NCI-H82 (cell line): Measurements from ENCODE around the gene NTN1.
A peak's percentile ranks its signal among the peaks of the same experiment; 100 is the strongest.

ENCODE experiments used
- DNase-seq: peaks from one replicate; lab custom pipeline; 2025; lab: John Stamatoyannopoulos, UW

The NTN1 gene

DNA sequence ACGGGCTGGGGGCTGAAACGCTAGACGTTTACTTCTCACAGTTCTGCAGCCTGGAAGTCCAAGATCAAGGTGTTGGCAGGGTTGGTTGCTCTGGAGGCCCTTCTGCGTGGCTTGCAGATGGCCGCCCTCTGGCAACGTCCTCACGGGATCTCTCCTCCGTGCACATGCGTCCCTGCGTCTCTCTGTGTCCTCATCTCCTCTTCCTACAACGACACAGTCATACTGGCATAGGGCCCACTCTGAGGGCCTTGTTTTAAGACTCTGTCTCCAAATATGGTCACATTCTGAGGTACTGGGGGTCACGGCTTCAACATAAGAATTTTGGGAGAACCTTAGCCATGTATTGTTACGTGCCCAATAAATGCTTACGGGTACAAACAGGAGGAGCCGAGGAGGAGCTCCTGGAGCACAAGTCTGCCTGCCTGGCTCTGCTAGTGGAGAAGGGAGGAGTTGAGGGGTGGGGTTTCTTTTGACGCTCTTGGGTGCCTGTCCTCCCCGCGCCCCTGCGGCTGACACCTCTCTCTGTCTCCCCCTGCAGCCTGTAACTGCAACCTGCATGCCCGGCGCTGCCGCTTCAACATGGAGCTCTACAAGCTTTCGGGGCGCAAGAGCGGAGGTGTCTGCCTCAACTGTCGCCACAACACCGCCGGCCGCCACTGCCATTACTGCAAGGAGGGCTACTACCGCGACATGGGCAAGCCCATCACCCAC is 141.1 kb downstream of the NTN1 start:
- no peak for DNase-seq

DNA sequence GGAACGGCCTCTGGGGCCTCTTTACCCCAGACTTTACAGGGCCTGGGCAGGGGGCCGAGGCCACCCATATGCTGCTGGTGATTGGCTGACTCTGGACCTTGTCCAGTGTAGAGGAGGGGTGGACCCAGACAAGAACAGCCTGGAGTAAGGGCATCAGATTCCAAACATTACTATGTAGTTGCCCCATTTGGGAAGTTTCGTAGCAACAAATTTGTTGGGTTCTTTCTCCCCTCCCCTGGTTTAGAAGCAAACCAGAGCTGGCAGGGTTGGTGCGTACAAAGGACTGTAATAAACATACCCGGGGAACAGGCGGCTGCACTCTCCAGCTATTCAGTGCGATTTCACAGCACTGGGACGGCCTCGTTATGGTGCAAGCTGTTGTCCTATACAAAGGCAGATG is 145.5 kb downstream of the NTN1 start:
- no peak for DNase-seq

DNA sequence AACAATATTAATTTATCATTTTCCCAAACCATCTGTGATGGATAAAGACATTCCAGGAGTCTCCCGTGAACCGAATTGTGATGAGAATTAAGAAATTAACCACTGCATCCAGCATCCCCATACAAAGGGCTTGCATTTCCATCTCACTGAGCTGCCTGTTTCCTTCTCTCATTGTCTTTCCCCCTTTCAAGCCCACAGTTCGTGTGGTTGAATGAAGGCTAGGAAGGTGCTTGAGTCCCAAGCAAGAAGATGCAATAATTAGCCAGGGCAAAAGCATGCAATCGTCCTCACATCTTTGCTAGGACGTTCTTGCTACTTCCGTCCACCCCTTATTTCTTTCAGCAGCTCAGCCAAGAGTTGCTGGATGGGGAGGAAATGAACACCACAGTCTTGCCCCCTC is 146.1 kb downstream of the NTN1 start:
- no peak for DNase-seq

DNA sequence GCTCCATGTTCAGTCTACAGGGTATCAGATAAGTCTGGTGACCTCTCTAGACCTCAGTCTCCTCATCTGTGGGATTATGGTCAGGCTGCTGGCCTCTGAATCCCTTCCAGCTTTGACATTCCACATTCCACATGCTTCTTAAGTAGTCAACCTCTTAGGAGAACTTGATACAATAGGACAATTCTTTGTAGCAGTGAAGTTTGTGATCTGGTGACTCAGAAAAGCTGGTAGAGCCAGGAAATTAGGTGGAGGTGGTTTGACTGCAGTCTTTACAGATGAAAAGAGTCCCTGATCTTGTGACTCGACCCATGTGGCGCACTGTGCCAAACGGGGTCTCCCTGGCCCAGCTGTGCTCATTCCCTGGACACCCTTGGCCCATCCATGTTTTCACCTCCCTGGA is 147.8 kb downstream of the NTN1 start:
- no peak for DNase-seq

DNA sequence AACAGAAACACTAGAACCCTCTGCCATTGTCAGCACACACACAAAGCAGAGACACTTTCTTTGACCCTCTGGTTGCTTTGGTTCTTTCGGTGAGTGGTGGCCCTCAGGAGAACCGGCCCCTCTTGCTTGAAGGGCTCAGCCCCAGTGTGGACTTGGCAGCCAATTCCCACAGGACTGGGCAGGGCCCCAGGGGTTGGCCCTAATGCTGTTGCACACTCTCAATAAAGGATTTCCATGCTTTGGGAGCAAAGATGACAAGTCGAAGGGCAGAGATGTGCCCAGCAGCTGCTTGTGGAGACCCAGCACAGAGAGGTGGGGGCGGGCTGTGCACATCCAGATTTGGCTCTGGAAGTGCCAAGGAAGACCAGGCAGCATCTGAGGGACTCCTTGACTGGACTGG is 149.0 kb downstream of the NTN1 start:
- DNase-seq = no peak

DNA sequence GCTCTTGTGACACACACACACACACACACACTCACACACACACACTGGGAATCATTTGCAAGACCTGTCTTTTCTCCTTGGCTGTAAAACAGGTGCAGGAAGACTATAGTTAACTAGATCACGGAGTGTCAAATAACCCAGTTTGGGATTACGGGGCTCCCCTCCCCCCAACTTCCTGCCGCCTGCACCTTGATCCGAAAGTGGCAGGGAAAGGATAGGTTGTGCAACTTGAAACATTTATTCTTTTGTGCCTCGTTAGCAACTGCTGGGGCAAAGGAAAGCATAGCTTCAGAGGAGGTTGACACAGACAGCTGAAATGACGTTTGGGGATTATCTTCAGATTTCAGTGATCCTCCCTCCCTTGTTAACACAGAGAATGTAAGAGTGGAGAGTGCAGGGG is 149.5 kb downstream of the NTN1 start:
- DNase-seq = peak; percentile 32

DNA sequence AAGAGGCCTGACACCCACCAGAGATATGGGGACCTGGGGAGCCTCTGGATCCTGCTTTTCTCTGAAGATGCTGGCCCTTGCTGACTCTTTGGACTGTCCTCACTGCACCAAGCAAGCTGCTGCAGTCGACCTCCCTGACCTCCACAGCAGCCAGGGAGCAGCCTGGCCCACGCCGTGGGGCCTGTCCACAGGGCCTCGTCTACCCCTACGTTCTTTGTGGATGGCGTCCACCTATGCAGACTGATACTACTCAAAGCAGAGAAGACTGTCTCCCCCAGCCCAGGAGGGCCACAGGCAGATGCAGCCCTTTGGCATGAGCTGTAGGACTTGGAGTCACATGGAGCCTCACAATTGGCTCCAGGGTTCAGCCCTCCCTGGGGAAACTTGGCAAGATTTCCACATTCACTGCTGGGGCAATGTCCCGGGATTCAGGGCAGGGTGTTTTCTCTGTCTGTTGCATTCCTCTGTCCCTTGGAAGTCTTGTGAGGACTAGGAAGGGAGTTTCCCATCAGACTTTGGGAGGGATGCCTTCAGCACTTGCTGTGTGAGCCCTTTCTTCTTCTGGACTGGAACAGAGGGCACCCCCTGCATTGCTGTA is 152.2 kb downstream of the NTN1 start:
- DNase-seq = no peak

DNA sequence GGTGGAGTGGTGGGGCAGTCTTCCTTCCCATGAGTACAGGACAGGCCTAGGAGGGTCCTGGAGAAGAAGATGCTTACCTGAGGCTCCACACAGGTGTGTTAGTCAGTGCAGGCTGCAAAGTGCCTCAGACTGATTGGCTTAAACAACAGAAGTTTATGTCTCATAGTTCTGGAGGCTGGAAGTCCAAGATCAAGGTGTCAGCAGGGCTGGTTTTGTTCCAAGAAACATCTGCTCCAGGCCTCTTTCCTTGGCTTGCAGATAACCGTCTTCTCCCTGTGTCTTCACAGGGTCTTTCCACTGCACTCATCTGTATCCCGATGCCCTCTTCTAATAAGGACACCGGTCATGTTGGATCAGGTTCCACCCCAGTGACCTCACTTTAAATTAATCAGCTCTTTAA is 153.0 kb downstream of the NTN1 start:
- DNase-seq = no peak

DNA sequence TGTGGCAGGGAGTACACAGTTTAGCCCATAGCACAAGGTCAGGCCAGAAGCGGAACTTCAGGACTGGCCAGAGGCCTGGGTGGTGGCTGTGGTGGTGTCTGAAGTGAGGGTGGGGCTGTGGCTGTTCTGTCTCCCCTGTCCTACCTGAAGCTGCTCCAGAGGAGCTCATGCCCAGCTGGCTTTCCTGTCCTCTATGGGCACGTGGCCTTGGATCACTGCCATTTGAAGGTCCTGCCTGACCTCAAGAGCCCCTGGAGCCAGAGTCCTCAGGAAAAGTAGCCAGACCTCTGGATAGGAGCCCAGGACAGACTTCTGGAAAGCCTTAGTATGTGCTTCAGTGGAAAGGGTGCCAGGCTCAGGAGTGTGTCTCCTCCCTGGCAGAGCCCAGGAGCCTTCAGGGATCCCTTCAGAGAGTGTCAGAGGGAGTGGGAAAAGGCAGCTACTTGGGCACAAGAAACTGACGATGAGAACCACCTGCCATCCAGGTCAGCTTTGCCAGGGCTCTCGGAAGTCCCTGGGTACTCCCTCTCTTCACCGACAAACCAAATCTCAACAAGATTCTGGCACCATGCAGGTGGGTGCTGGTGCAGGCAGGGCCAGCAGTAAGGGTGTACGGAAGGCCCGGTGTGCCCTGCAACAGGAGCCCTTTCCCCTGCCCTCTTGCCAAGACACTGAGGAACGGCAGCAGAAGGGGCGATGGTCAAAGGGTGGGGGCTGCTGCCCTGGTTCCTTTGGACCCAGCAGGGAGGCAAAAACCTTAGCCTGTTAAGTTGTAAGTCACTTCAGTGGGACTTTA is 153.7 kb downstream of the NTN1 start:
- DNase-seq = no peak

DNA sequence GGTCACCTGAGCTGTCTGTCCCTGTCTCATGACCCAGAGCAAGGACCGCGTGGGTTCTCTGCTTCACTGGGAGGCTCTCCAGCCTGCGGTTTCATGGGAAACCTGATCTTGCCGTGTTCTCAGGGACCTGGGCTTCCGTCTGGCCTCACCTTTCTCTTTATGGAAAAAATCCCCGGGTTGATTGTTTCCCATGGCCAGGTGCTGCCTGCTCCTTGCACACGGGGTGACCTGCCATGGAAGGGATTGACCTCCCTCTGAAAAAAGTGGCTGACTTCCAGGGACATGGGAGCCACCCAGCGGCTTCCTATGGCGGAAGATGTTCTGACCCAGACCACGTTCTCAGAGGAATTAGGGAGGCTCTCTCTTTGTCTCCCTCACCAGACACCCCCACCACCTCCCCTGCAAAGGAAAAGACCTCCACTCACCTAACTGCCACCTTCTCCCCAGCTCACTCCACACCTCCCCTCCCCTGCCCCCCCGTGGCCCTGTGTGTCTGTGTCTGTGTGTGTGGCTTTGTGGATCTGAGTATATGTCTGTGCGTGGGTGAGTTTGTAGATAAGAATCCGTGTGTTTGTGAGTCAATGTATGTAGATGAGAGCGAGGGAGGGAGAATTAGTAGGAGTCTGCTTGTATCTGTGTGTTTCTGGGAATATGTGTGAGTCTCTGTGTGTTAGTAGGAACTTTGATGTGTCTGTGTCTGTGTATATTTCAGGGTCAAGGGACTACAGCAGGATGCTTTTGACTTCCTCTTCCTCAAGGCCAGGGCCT is 154.6 kb downstream of the NTN1 start:
- DNase-seq = no peak

DNA sequence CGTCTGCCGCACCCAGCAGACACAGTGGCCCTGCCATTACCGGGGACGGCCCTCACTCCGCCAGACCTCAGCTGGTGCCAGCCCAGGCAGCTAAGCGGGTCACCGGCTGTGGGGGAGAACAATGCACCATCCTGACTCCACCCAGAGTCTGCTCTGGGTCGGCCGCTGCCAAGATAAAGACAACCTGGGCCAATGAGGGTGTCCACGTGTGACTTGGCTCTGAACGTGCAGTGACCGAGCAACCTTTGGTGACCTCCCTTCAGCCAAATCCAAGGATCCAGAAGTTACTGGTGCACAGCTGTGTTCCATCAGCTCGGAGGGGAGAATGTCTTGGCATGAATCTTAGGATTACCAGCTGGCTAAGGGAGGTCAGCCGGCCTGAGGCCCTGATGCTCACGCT is 155.9 kb downstream of the NTN1 start:
- DNase-seq = no peak

DNA sequence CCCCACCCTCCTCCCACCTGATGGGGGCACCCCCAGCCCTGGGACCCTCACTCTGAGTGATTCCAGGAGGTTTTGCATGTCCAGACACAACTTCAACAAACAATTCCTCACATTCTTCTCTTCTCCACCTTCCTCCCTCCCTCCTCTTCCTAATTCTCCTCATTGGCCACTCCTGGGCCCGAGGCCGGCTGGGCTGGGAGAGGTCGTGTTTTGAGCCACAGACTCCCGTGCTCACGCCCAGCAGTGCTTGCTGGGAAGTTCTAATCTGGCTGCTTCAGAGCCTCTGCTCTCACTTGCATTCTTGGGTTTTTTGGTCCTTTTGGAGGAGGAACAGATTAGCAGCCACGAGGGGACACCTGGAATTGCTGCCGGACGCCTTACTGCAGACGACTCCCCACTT is 157.0 kb downstream of the NTN1 start:
- DNase-seq = no peak

DNA sequence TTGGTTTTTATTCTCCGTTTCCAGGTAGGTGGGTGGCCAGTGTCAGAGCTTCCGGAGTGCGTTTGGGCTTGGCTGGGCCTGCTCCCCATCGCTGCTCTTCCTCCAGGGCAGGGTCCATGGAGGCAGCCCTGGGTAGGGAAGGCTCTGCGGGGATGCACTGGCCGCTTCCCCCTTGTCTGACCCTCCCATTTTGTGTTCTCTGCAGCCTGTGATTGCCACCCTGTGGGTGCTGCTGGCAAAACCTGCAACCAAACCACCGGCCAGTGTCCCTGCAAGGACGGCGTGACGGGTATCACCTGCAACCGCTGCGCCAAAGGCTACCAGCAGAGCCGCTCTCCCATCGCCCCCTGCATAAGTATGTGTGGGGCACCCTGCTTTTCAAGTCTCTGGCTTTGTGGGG is 158.3 kb downstream of the NTN1 start:
- DNase-seq = no peak

DNA sequence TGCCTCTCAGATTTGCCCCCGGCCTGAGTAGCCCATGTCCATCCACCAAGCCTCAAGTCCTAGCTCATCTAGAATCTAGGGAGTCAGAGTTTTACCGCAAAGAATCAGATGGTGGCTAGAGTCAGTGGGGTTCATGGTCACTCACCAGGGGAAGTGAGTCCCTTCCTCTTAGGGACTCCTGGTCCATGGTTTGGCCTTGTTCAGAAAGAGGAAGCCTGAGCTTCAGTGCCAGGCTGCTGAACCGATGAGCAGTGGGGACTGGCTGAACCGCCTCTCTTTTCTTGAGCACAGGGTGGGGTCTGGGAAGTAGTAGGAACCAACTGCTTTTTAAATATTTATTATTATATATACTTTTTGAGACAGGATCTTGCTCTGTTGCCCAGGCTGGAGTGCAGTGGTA is 160.3 kb downstream of the NTN1 start:
- no peak for DNase-seq

DNA sequence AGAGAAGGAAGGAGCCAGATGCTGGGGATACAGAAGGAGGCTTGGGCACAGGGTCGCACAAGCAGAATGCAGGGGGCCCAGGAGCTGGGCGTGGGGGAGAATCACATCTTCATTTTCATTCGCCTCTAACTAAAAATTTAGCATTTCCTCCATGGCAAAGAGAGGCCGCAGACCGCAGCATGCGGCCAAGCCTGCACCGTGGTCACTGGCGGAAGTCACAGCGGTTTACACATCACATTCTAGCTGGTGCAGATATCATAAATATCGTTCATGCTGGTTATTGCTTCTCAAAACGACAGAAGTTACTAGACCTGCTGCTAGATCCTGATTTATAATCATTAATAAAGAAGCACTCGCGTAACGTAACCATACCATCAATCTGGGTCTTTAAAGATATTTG is 162.0 kb downstream of the NTN1 start:
- no peak for DNase-seq

DNA sequence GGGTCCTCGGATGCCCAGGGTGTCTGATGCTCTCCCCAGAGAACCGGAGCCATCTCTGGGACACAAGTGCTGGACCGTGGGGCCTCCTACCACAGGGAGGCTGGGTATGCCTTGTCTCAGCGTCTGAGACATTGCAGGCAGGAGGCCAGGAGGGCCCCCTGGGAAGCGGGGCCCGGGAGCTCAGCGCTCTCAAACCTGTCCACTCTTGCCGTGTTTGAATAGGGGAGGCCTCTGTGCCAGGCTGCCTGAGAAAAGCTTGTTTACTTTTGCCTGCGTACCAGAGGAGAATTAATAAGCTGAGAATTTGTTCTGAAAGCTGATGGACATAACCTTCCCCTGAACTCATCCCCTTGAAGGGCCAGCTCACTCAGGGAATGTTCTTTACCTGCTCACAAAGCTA is 163.8 kb downstream of the NTN1 start:
- DNase-seq = no peak

DNA sequence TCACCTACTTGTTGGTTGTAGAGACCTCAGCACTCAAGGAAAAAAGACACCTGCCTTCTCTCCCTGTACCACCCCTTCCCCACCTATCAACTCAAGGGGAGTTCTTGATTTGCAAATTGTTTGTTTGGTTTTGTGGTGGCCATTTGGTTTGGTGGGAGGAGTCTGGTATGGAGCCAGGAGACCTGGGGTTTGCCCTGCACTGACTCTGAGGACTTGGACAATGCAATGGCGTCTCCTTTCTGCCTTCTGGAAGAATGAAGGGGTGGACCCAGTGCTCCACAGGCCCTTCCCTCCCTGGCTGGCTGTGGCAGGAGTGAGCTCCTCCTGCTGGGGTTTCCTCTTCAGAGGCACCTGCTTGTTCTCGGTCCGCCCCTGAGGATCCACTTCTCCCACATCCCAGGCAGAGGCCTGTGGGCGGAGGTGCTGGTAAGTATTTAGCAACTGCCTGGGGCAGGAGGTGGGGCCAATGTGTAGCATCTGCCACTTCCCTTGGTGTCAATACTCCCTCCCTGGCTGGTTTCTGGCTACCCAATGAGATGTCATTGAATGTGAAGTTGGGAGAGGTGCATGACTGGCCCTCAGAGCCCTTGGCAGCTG is 164.5 kb downstream of the NTN1 start:
- no peak for DNase-seq

DNA sequence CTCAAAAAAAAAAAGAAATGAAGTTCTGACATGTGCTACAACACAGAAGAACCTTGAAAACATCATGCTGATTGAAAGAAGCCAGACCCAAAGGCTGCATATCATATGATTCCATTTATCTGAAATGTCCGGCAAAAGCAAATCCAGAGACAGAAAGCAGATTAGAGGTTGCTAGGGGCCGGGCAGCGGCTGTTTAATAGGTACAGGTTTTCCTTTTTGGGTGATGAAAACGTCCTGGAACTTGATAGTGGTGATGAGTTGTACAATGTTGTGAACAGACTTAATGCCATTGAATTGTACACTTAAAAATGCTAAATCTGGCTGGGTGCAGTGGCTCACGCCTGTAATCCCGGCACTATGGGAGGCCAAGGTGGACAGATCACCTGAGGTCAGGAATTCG is 166.5 kb downstream of the NTN1 start:
- DNase-seq = no peak

DNA sequence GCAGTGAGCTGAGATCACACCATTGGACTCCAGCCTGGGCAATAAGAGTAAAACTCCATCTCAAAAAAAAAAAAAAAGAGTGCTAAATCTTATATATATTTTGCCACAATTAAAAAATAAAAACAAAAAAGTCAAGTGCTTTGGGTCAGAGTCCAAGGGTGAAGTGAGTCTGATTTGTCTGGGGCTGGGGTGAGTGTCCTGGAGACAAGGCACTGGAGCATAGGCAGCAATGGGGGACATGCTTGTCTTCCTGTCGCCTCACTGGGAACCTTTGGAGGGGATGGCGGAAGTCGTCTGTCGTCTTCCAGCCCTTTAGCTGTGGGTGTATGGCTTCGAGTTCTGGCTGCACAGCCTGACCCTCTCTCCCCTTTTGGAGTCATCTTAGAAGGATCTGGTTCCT is 167.1 kb downstream of the NTN1 start:
- DNase-seq = no peak

DNA sequence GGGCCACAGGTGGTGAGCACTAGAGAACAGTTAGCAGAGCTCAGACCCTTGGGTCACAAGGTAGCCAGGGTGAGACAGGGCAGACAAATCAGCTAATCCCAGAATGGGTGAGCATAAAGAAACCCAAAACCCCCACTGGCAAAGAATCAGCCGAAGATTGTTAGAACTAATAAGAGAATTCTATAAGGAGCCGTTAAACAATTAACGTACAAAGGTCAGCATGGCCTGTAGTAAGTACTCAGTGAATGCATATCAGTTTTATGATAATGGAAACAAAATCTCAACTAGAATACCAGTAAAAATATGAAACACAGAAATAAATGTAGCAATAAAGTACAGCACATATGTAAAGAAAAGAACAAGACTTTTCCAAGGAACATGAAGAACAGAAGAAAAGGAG is 168.6 kb downstream of the NTN1 start:
- DNase-seq = no peak

DNA sequence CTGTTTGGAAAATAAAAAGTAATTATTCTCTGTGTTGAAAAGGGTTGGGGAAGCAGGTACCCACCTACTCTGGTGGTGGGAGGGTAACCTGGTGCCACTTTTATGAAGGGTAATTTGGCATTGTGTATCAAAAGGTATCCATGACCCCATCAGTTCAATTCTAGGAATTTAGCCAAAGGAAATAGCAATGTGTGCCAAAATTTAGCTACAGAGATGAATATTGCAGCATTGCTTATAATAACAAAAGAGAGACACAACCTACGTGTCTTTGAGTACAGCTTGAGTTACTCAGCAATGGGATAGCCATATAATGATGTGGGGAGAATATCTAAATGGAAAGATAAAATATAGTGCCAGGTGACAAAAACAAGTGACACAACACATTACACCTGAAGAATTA is 170.7 kb downstream of the NTN1 start:
- DNase-seq = no peak

DNA sequence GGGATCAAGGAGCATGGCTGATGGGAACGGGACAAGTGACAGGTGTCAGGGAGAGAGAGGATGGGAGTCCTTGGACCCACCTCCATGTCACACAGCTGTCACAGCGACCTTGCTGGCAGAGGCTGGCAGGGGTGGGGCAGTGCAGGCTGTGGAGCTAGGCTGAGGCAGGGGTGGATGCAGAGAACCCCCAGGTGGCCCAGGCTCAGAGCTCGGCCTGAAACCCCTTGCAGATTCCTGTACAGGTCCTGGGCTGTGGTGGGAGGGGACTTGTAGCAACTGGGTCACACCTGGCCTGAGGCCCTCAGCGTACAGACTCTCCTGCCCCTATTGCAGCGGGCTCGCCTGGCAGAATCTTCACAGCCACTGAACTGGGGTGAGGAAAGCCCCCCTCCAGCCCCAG is 174.1 kb downstream of the NTN1 start:
- DNase-seq = peak; percentile 14
